ENCODE data around the gene CISD1.

GRCh38 chr10:58220769-58221451 lies 48.1 kb upstream of the CISD1 start:
- TF ChIP-seq MAX (IDR thresholded peaks at IDR 0.05), result no peak
- TF ChIP-seq MAZ (IDR thresholded peaks at IDR 0.05; ENCODE audit: borderline replicate concordance, low read depth, low read length), result no peak
- TF ChIP-seq EP300 (IDR thresholded peaks at IDR 0.05), result no peak
- TF ChIP-seq CTCF (IDR thresholded peaks at IDR 0.05), result no peak
- no peak for TF ChIP-seq RAD21 (conservative IDR thresholded peaks at IDR 0.05 in 1 of 2, IDR thresholded peaks at IDR 0.05 in 1 of 2)

Data from A549 (cell line).